ENCODE results near the gene SUMO2. TPM values are rescaled to one million over a fixed set of nuclear protein-coding genes. Genes with fewer than 3 reads are reported as not detected.
A peak's percentile ranks its signal among the peaks of the same experiment; 100 is the strongest.

Gene SUMO2
- total and polyA plus RNA-seq, 2 of the 13 experiments (the other 11 are each of a cell fraction or from before 2014, with no cell fraction given): 337 to 553 TPM

DNA sequence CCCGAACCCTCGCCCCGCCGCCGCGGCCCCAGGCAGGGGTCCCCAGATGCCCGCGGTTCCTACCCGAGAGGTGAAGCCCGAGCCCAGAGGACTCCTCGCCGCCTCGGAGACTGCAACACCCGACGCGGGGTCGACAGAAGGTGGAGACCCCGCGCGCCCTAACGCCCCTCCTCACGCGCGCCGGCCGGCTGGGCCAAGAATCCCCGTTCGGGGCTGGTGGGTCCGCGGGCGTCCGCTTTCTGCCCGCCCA, 515 bp downstream of the SUMO2 start (continued):
- TF ChIP-seq MAF1 (CRISPR knock-in tag; IDR thresholded peaks at IDR 0.05; ENCODE audit: borderline replicate concordance): 0 out of 2 replicates have a peak, but pooled peaks have one; percentile 21
- peak; percentile 68; the same call in 1 of the 2 replicates for TF ChIP-seq ZNF543 (CRISPR knock-in tag; IDR thresholded peaks at IDR 0.05)
- no peak; the same call in 1 of the 2 replicates for TF ChIP-seq ARNTL (CRISPR knock-in tag; IDR thresholded peaks at IDR 0.05)
- peak; percentile 8; the same call in 1 of the 2 replicates for TF ChIP-seq HDAC1 (CRISPR knock-in tag; IDR thresholded peaks at IDR 0.05)
- TF ChIP-seq, protein P1, sequence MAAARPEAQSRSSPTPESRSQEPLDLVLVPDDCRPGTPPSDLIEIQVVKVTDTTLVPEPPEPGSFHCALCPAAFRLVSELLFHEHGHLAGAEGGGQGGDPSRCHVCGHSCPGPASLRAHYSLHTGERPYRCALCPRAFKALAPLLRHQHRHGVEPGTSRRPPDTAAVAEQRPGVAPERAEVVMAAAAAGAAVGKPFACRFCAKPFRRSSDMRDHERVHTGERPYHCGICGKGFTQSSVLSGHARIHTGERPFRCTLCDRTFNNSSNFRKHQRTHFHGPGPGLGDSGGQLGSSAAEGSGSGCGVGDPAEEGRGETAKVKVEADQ (CRISPR knock-in tag; IDR thresholded peaks at IDR 0.05; ENCODE audit: borderline replicate concordance): 0 out of 2 replicates have a peak, but pooled peaks have one; percentile 39
- TF ChIP-seq ZNF781 (CRISPR knock-in tag; IDR thresholded peaks at IDR 0.05; ENCODE audit: borderline replicate concordance, not compliant biosample characterization): no peak
- peak; percentile 78; the same call in 1 of the 2 replicates for TF ChIP-seq ZNF34 (CRISPR knock-in tag; IDR thresholded peaks at IDR 0.05; ENCODE audit: borderline replicate concordance)
- no peak for TF ChIP-seq SALL2 (CRISPR knock-in tag; IDR thresholded peaks at IDR 0.05)
- peak; percentile 67; the same call in 1 of the 2 replicates for TF ChIP-seq TBX2 (CRISPR knock-in tag; IDR thresholded peaks at IDR 0.05; ENCODE audit: borderline replicate concordance)
- 0 out of 2 replicates have a peak, but pooled peaks have one; percentile 65 for TF ChIP-seq ZNF230 (CRISPR knock-in tag; IDR thresholded peaks at IDR 0.05)
- TF ChIP-seq GATAD2A (CRISPR knock-in tag; IDR thresholded peaks at IDR 0.05): no peak
- no peak for TF ChIP-seq ZNF264 (CRISPR knock-in tag; IDR thresholded peaks at IDR 0.05)
- TF ChIP-seq, protein P2, sequence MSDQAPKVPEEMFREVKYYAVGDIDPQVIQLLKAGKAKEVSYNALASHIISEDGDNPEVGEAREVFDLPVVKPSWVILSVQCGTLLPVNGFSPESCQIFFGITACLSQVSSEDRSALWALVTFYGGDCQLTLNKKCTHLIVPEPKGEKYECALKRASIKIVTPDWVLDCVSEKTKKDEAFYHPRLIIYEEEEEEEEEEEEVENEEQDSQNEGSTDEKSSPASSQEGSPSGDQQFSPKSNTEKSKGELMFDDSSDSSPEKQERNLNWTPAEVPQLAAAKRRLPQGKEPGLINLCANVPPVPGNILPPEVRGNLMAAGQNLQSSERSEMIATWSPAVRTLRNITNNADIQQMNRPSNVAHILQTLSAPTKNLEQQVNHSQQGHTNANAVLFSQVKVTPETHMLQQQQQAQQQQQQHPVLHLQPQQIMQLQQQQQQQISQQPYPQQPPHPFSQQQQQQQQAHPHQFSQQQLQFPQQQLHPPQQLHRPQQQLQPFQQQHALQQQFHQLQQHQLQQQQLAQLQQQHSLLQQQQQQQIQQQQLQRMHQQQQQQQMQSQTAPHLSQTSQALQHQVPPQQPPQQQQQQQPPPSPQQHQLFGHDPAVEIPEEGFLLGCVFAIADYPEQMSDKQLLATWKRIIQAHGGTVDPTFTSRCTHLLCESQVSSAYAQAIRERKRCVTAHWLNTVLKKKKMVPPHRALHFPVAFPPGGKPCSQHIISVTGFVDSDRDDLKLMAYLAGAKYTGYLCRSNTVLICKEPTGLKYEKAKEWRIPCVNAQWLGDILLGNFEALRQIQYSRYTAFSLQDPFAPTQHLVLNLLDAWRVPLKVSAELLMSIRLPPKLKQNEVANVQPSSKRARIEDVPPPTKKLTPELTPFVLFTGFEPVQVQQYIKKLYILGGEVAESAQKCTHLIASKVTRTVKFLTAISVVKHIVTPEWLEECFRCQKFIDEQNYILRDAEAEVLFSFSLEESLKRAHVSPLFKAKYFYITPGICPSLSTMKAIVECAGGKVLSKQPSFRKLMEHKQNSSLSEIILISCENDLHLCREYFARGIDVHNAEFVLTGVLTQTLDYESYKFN (CRISPR knock-in tag; conservative IDR thresholded peaks at IDR 0.05): peak; percentile 28; the same call in 1 of the 2 replicates
- TF ChIP-seq ZNF7 (CRISPR knock-in tag; IDR thresholded peaks at IDR 0.05): no peak
- TF ChIP-seq SRSF1 (optimal IDR thresholded peaks at IDR 0.05; ENCODE audit: low read depth, low read length): no peak
- TF ChIP-seq, protein P3, sequence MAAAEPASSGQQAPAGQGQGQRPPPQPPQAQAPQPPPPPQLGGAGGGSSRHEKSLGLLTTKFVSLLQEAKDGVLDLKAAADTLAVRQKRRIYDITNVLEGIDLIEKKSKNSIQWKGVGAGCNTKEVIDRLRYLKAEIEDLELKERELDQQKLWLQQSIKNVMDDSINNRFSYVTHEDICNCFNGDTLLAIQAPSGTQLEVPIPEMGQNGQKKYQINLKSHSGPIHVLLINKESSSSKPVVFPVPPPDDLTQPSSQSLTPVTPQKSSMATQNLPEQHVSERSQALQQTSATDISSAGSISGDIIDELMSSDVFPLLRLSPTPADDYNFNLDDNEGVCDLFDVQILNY (CRISPR knock-in tag; conservative IDR thresholded peaks at IDR 0.05): no peak
- TF ChIP-seq ZNF326 (CRISPR knock-in tag; IDR thresholded peaks at IDR 0.05; ENCODE audit: borderline replicate concordance): no peak
- TF ChIP-seq ZNF777 (CRISPR knock-in tag; IDR thresholded peaks at IDR 0.05): no peak
- TF ChIP-seq ZNF703 (CRISPR knock-in tag; IDR thresholded peaks at IDR 0.05; ENCODE audit: borderline replicate concordance): peak; percentile 38; the same call in 1 of the 2 replicates
- no peak for TF ChIP-seq ATF7 (IDR thresholded peaks at IDR 0.05)
- TF ChIP-seq ATF7 (CRISPR knock-in tag; IDR thresholded peaks at IDR 0.05): peak; percentile 5; the same call in 1 of the 2 replicates
- no peak for TF ChIP-seq FOXJ3 (CRISPR knock-in tag; IDR thresholded peaks at IDR 0.05; ENCODE audit: borderline replicate concordance)
- TF ChIP-seq, protein P4, sequence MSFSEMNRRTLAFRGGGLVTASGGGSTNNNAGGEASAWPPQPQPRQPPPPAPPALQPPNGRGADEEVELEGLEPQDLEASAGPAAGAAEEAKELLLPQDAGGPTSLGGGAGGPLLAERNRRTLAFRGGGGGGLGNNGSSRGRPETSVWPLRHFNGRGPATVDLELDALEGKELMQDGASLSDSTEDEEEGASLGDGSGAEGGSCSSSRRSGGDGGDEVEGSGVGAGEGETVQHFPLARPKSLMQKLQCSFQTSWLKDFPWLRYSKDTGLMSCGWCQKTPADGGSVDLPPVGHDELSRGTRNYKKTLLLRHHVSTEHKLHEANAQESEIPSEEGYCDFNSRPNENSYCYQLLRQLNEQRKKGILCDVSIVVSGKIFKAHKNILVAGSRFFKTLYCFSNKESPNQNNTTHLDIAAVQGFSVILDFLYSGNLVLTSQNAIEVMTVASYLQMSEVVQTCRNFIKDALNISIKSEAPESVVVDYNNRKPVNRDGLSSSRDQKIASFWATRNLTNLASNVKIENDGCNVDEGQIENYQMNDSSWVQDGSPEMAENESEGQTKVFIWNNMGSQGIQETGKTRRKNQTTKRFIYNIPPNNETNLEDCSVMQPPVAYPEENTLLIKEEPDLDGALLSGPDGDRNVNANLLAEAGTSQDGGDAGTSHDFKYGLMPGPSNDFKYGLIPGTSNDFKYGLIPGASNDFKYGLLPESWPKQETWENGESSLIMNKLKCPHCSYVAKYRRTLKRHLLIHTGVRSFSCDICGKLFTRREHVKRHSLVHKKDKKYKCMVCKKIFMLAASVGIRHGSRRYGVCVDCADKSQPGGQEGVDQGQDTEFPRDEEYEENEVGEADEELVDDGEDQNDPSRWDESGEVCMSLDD (CRISPR knock-in tag; IDR thresholded peaks at IDR 0.05; ENCODE audit: borderline replicate concordance): no peak
- TF ChIP-seq ZNF296 (CRISPR knock-in tag; conservative IDR thresholded peaks at IDR 0.05): no peak
- no peak for TF ChIP-seq ZNF263 (CRISPR knock-in tag; IDR thresholded peaks at IDR 0.05)

Measured in HepG2 (cell line).